ENCODE data around the gene MRGPRD. TPM values are rescaled to one million over a fixed set of nuclear protein-coding genes. Genes with fewer than 3 reads are reported as not detected.

Gene MRGPRD
- total RNA-seq, 1 donor from 2014 or later = not detected

- H3K9ac ChIP-seq (ENCODE audit: low read depth in 1 of 3, low read length in 3 of 3) = peak within 1 kb of the TSS; percentile 10 to 76 (median 51)
- peaks cover 40 to 77% (median 56%) of the 10 kb centered on the region in 3 donors for H3K27me3 ChIP-seq (ENCODE audit: control insufficient read depth in 3 of 3, insufficient read depth in 3 of 3, low read length in 3 of 3)
- H3K27ac ChIP-seq (ENCODE audit: low read depth, low read length) = peak within 1 kb of the TSS; percentile 74
- H3K4me1 ChIP-seq (ENCODE audit: control insufficient read depth in 3 of 3, insufficient read depth in 3 of 3, low read length in 3 of 3) = peaks cover 20 to 41% (median 24%) of the 10 kb centered on the region in 3 donors
- no peaks in the 10 kb centered on the region for H3K36me3 ChIP-seq (ENCODE audit: control insufficient read depth in 3 of 3, insufficient read depth in 3 of 3, low read length in 3 of 3)
- no peaks in the 10 kb centered on the region for H3K9me3 ChIP-seq (ENCODE audit: control insufficient read depth in 3 of 3, low read length in 3 of 3)
- H3K4me3 ChIP-seq (ENCODE audit: low read length in 3 of 3) = peak within 1 kb of the TSS; percentile 44 to 67 (median 64)
Measured at GRCh38 chr11:69013009-69013951, 32.5 kb upstream of the MRGPRD start, which contains the start of gene MRGPRF. TSS of gene MRGPRF (minus strand) at chr11:69013246. CDS start at chr11:69009901, 3,345 bp downstream.

DNA sequence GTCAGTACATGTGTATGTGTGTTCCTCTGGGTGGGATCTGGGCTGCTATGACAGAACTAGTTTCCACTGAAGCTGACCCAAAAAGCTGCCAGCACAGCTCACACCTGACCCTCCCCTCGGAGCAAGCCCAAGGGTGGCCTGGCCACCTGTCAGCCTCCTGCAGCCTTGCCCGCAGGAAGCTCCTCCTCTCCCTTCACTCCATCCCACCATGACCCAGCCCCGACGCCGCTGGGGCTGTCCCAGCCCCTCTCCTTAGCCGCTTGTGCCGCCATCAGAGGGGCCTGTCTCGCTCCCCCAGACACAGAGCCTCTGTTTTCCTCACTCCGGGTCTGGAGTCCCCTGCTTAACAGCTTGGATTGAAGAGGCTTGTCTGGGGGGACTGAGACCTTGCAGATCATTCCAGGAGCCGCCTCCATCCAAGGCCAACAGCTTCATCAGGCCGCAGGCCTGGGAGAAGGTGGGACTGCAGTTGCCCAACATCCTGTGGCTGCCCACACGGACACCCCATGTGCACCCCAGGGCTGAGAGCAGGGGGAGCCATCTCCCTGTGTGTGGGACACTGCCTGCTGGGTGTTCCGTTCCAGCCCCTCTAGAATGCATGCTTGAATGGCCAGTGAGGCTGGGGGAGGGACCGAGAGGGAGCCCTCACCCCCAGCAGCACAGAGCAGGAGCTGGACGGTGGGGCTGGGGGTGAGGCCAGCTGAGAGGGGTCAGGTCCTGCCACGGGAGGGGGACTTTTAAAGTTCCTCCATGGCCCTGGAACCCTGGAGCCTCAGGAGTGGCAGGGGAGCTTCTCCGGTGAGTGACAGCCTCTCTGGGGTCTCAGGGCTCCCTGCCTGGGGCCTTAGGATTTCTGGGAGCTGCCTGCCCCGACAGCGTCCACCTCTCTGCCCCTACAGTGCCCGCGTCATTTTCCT, 31.6 kb upstream of the MRGPRD start:
- H3K9ac ChIP-seq (ENCODE audit: low read depth in 1 of 3, low read length in 3 of 3) = peak overlapping the region; percentile 10 to 76 (median 51)
- peaks cover 42 to 74% (median 53%) of the 10 kb centered on the region in 3 donors for H3K27me3 ChIP-seq (ENCODE audit: control insufficient read depth in 3 of 3, insufficient read depth in 3 of 3, low read length in 3 of 3)
- H3K36me3 ChIP-seq (ENCODE audit: control insufficient read depth in 3 of 3, insufficient read depth in 3 of 3, low read length in 3 of 3) = no peaks in the 10 kb centered on the region
- H3K4me1 ChIP-seq (ENCODE audit: control insufficient read depth in 3 of 3, insufficient read depth in 3 of 3, low read length in 3 of 3) = peaks cover 27 to 42% (median 28%) of the 10 kb centered on the region in 3 donors
- peak overlapping the region; percentile 74 for H3K27ac ChIP-seq (ENCODE audit: low read depth, low read length)
- H3K9me3 ChIP-seq (ENCODE audit: control insufficient read depth in 3 of 3, low read length in 3 of 3) = no peaks in the 10 kb centered on the region
- peak overlapping the region; percentile 44 to 67 (median 64) for H3K4me3 ChIP-seq (ENCODE audit: low read length in 3 of 3)

- Histone ChIP-seq H3K4me3 (ENCODE audit: low read length in 3 of 3) (peak overlapping the region; percentile 44 to 64 (median 54)), H3K27ac (ENCODE audit: low read depth, low read length) (peak overlapping the region; percentile 74), H3K4me1 (ENCODE audit: control insufficient read depth in 3 of 3, insufficient read depth in 3 of 3, low read length in 3 of 3) (peaks cover 27 to 42% (median 28%) of the 10 kb centered on the region in 3 donors), H3K36me3 (ENCODE audit: control insufficient read depth in 3 of 3, insufficient read depth in 3 of 3, low read length in 3 of 3) (no peaks in the 10 kb centered on the region), H3K9me3 (ENCODE audit: control insufficient read depth in 3 of 3, low read length in 3 of 3) (no peaks in the 10 kb centered on the region), H3K9ac (ENCODE audit: low read depth in 1 of 3, low read length in 3 of 3) (peak overlapping the region; percentile 10 to 76 (median 20)), H3K27me3 (ENCODE audit: control insufficient read depth in 3 of 3, insufficient read depth in 3 of 3, low read length in 3 of 3) (peaks cover 42 to 70% (median 53%) of the 10 kb centered on the region in 3 donors)
Measured at GRCh38 chr11:69011624-69012091, 30.9 kb upstream of the MRGPRD start.

DNA sequence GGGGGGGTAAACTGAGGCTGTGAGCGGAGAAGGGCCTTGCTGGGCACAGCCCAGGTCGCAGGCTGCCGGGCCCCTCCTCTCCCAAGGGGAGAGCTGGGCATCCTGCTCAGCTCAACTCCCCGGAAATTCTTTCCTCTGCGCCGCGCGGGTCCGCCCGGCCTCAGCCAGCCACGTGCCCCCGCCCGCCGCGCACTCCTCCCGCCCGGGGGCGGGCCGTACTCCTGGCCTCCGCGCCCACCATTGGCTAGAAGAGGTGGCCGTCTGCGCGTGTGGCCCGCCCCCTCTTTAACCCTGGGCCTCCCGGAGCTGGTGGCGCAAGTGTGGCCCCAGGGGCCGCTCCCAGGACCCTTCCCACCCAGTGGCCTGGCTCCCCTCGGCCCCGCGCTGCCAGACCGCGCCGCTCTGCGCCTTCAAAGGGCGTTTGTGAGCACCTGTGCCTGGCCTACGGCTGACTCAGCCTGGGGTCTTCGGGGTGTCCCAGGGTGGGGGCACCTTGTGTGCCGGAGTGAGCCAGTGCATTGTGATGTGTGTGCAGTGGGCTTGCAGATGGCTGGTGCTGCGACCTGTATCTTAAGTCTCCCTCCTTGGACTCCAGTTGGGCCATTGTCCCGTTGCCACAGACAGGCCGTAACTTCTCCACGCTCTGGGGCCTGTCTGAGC, 30.3 kb upstream of the MRGPRD start:
- H3K9ac ChIP-seq (ENCODE audit: low read depth in 1 of 3, low read length in 3 of 3) = peak overlapping the region; percentile 20 to 76 (median 56)

DNA sequence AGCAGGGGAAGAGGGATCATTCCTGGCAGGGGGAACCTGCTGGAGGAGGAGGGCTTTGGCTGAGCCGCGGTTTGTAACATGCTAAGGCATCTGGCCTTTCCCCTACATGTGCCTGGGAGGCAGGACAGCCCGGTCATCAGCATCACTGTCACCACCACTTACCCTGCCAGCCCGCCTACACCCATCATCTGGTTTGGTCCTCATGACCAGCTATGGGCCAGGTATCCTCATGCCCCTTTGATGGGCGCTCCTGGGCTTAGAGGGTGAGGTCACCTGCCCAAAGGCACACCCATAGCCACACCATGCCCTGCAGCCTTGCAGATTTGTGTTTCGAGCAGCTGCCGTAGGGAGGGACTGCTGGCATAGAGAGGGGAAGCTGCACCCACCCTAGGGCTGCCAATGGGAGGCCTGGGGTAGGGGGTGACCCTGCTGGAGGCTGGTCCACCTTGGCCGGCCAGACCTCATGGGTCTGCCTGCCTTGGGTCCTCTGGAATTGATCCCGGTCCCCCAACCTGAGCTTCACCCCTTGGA, 29.6 kb upstream of the MRGPRD start:
- Histone ChIP-seq H3K9ac (ENCODE audit: low read depth in 1 of 3, low read length in 3 of 3) (peak overlapping the region in 2 of 3 donors; percentile 54 to 56), H3K4me3 (ENCODE audit: low read length in 3 of 3) (peak overlapping the region; percentile 27 to 43 (median 29)), H3K4me1 (ENCODE audit: control insufficient read depth in 3 of 3, insufficient read depth in 3 of 3, low read length in 3 of 3) (peaks cover 27 to 42% (median 28%) of the 10 kb centered on the region in 3 donors), H3K9me3 (ENCODE audit: control insufficient read depth in 3 of 3, low read length in 3 of 3) (no peaks in the 10 kb centered on the region), H3K27me3 (ENCODE audit: control insufficient read depth in 3 of 3, insufficient read depth in 3 of 3, low read length in 3 of 3) (peaks cover 42 to 72% (median 55%) of the 10 kb centered on the region in 3 donors), H3K27ac (ENCODE audit: low read depth, low read length) (peak overlapping the region; percentile 44), H3K36me3 (ENCODE audit: control insufficient read depth in 3 of 3, insufficient read depth in 3 of 3, low read length in 3 of 3) (no peaks in the 10 kb centered on the region)

More for the DNA sequence above, 30.3 kb upstream of the MRGPRD start:
- peak overlapping the region; percentile 74 for H3K27ac ChIP-seq (ENCODE audit: low read depth, low read length)
- peak overlapping the region; percentile 44 to 64 (median 54) for H3K4me3 ChIP-seq (ENCODE audit: low read length in 3 of 3)
- H3K4me1 ChIP-seq (ENCODE audit: control insufficient read depth in 3 of 3, insufficient read depth in 3 of 3, low read length in 3 of 3) = peaks cover 27 to 42% (median 28%) of the 10 kb centered on the region in 3 donors
- H3K9me3 ChIP-seq (ENCODE audit: control insufficient read depth in 3 of 3, low read length in 3 of 3) = no peaks in the 10 kb centered on the region
- H3K27me3 ChIP-seq (ENCODE audit: control insufficient read depth in 3 of 3, insufficient read depth in 3 of 3, low read length in 3 of 3) = peaks cover 42 to 70% (median 53%) of the 10 kb centered on the region in 3 donors
- no peaks in the 10 kb centered on the region for H3K36me3 ChIP-seq (ENCODE audit: control insufficient read depth in 3 of 3, insufficient read depth in 3 of 3, low read length in 3 of 3)

GRCh38 chr11:69009441-69010211, 28.8 kb upstream of the MRGPRD start:
- Histone ChIP-seq H3K9me3 (ENCODE audit: control insufficient read depth in 3 of 3, low read length in 3 of 3) (no peaks in the 10 kb centered on the region), H3K4me3 (ENCODE audit: low read length in 3 of 3) (peak overlapping the region in 1 of 3 donors; percentile 6), H3K27me3 (ENCODE audit: control insufficient read depth in 3 of 3, insufficient read depth in 3 of 3, low read length in 3 of 3) (peaks cover 42 to 68% (median 56%) of the 10 kb centered on the region in 3 donors), H3K27ac (ENCODE audit: low read depth, low read length) (peak overlapping the region; percentile 58), H3K4me1 (ENCODE audit: control insufficient read depth in 3 of 3, insufficient read depth in 3 of 3, low read length in 3 of 3) (peaks cover 28 to 40% (median 28%) of the 10 kb centered on the region in 3 donors), H3K9ac (ENCODE audit: low read depth in 1 of 3, low read length in 3 of 3) (peak overlapping the region in 1 of 3 donors; percentile 60), H3K36me3 (ENCODE audit: control insufficient read depth in 3 of 3, insufficient read depth in 3 of 3, low read length in 3 of 3) (peaks cover 0 to 2% (median 0%) of the 10 kb centered on the region in 3 donors)

DNA sequence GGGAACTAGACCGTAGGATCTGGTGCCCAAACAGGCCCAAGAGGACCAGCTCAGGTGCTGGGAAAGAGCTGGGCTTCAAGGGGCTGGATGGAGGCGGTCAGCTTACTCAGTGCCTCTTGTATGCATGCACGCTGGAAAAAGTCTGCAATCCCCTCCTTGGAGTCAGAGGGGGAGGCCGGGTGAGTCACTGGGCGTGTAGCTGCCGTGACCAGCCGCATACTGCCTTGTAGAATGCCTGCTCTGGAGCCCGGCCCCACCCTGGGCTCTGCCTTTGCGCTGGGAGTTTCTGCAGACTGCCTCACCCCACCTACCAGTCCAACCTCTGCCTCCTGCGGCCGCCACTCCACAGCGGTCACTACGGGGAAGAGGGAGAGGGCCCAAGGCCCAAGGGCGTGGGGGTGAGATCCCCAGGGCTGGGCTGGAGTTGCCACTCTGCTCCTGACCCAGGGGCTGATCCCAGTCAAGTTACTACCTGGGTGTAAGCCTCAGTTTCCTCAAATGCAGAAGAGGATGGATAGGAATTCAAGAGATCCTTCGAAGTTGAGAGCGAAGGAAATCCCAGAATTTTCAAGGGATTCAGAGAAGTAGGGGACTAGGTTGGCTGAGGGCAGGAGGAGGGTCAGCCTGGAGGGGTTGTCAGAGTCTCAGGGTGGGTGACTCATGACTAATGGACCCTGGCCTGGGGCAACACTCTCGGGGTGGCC, 28.1 kb upstream of the MRGPRD start:
- peaks cover 23 to 37% (median 23%) of the 10 kb centered on the region in 3 donors for H3K4me1 ChIP-seq (ENCODE audit: control insufficient read depth in 3 of 3, insufficient read depth in 3 of 3, low read length in 3 of 3)
- H3K27me3 ChIP-seq (ENCODE audit: control insufficient read depth in 3 of 3, insufficient read depth in 3 of 3, low read length in 3 of 3) = peaks cover 42 to 67% (median 56%) of the 10 kb centered on the region in 3 donors

GRCh38 chr11:69007975-69008381, 27.2 kb upstream of the MRGPRD start:
- peaks cover 21 to 36% (median 23%) of the 10 kb centered on the region in 3 donors for H3K4me1 ChIP-seq (ENCODE audit: control insufficient read depth in 3 of 3, insufficient read depth in 3 of 3, low read length in 3 of 3)
- H3K9me3 ChIP-seq (ENCODE audit: control insufficient read depth in 3 of 3, low read length in 3 of 3) = no peaks in the 10 kb centered on the region
- peak overlapping the region in 1 of 3 donors; percentile 14 for H3K4me3 ChIP-seq (ENCODE audit: low read length in 3 of 3)
- H3K9ac ChIP-seq (ENCODE audit: low read depth in 1 of 3, low read length in 3 of 3) = peak overlapping the region in 1 of 3 donors; percentile 60
- peaks cover 0 to 2% (median 0%) of the 10 kb centered on the region in 3 donors for H3K36me3 ChIP-seq (ENCODE audit: control insufficient read depth in 3 of 3, insufficient read depth in 3 of 3, low read length in 3 of 3)
- H3K27ac ChIP-seq (ENCODE audit: low read depth, low read length) = peak overlapping the region; percentile 58
- H3K27me3 ChIP-seq (ENCODE audit: control insufficient read depth in 3 of 3, insufficient read depth in 3 of 3, low read length in 3 of 3) = peaks cover 36 to 67% (median 50%) of the 10 kb centered on the region in 3 donors

More for the DNA sequence above, 28.1 kb upstream of the MRGPRD start:
- no peaks in the 10 kb centered on the region for H3K9me3 ChIP-seq (ENCODE audit: control insufficient read depth in 3 of 3, low read length in 3 of 3)
- peak overlapping the region; percentile 58 for H3K27ac ChIP-seq (ENCODE audit: low read depth, low read length)
- no peak overlapping the region for H3K4me3 ChIP-seq (ENCODE audit: low read length in 3 of 3)
- peaks cover 0 to 2% (median 0%) of the 10 kb centered on the region in 3 donors for H3K36me3 ChIP-seq (ENCODE audit: control insufficient read depth in 3 of 3, insufficient read depth in 3 of 3, low read length in 3 of 3)
- peak overlapping the region in 1 of 3 donors; percentile 60 for H3K9ac ChIP-seq (ENCODE audit: low read depth in 1 of 3, low read length in 3 of 3)

Data from skeletal muscle tissue (tissue), 4 donors.